Ovary (tissue), 10 donors: ENCODE measurements around the gene FAM13B. TPM values are rescaled to one million over a fixed set of nuclear protein-coding genes. Genes with fewer than 3 reads are reported as not detected.
"Not testable (repeated sequence)": the region's sequence is repeated elsewhere in the genome, so short reads cannot be mapped to it uniquely, and the experiment has no call there.

Source experiments
- DNase-seq, 5 donors: peaks; one replicate each; pipeline ENCODE4 v3.0.0-alpha.2; 2019 to 2020
- H3K27ac ChIP-seq, 2 donors: fragments of 200-600 bp; one replicate each; pipeline versions ENCODE4 v1.5.1 to v1.8.0; 2019 to 2022
- H3K27me3 ChIP-seq: fragments of 200-600 bp; one replicate; pipeline ENCODE4 v1.8.0; 2022
- H3K36me3 ChIP-seq: fragments of 200-600 bp; sonication (generic); one replicate; pipeline ENCODE4 v1.5.1; 2019
- H3K4me1 ChIP-seq: one replicate; pipeline ENCODE4 v1.8.1; 2013; ENCODE audit warnings: mild to moderate bottlenecking, moderate library complexity; ENCODE audit not compliant: insufficient read depth
- H3K4me3 ChIP-seq: fragments of 200-600 bp; sonication (generic); one replicate; pipeline ENCODE4 v1.5.1; 2017
- H3K9me3 ChIP-seq, 2 donors: fragments of 200-600 bp in 1 of 2; sonication (generic) in 1 of 2; one replicate each; pipeline versions ENCODE4 v1.5.1 to v1.8.1; 2013 to 2019; ENCODE audit warnings: mild to moderate bottlenecking in 1 of 2, moderate library complexity in 1 of 2
- EP300 ChIP-seq: sonication (generic); formaldehyde crosslinking; IDR thresholded peaks from one replicate; pipeline ENCODE4 v1.6.1; 2017; ENCODE audit warnings: antibody characterized with exemption
- POLR2A ChIP-seq: fragments of 450-650 bp; IDR thresholded peaks from one replicate; pipeline ENCODE4 v1.6.1; 2017; ENCODE audit warnings: antibody characterized with exemption, mild to moderate bottlenecking, moderate library complexity
- WGBS, 3 donors: extraction: QIAGEN DNeasy Blood & Tissue Kit in 1 of 3; methylation state at CpG; one replicate each; pipeline versions ENCODE4 v1.1.5 to v1.1.7; 2013 to 2017; 5-methylcytosine and 5-hydroxymethylcytosine counted together
- intact Hi-C, 4 donors: fragments of 100-400 bp; cut with DNase I; formaldehyde crosslinking; loops; one replicate each; pipeline versions ENCODE4 v1.11.0 to v1.15.1; 2022 to 2023
- long read RNA-seq, 3 donors: library from polyadenylated mRNA in 2 of 3; unstranded in 2 of 3; transcript quantifications; one replicate each; pipeline ENCODE4 v2.0.0 and lab custom pipeline, GENCODE V29; 2021 to 2026
- polyA plus RNA-seq, 2 donors: library from polyadenylated mRNA; stranded (reverse); fragments of 200-250 nt in 1 of 2; fragments of 350-450 nt in 1 of 2; fragmentation: Illumina TruSeq in 1 of 2; extraction: RNeasy Lipid Tissue Mini Kit (QIAGEN cat#74804) in 1 of 2; gene quantifications; one replicate each; pipeline ENCODE4 v1.2.3, GENCODE V29; 2013 to 2014
- total RNA-seq, 7 donors: library from RNA; depleted of rRNA in 2 of 7; stranded (reverse); fragments of >200 nt in 2 of 7; fragmentation: NEBNext Ultra II Directional in 3 of 7; extraction: Animal tissue kit (Norgen Biotek cat#: 25700) in 3 of 7; gene quantifications; one replicate each; pipeline versions ENCODE4 v1.1.0 to v1.2.4, GENCODE V29; 2016 to 2023
- TF ChIP-seq, protein P1 (sequence below), 3 donors: fragments of 450-650 bp in 2 of 3; fragments of 200-600 bp in 1 of 3; IDR thresholded peaks; one replicate each; pipeline versions ENCODE4 v1.5.1 to v1.8.0; 2016 to 2022; ENCODE audit warnings: antibody characterized with exemption in 3 of 3, mild to moderate bottlenecking in 1 of 3
- donor health status: DM: no; HTN: no; CAD: no; lungs with moderate emphysema.
- donor health status: DM: no; HTN: no; CAD: no.
- donor health status: Bipolar disorder and iron deficiency.
- donor health status: DM: yes; HTN: yes; CAD: no.
- donor health status: DM: no; HTN: no; CAD: no.
- donor health status: DM: yes; HTN: yes; CAD: no.

FAM13B gene
- 10 to 100 TPM; 28.5 to 56.7 (median 47.3) TPM for total RNA-seq
- polyA plus RNA-seq = 10 to 100 TPM; 18.8 to 32.2 TPM
- long read RNA-seq, donor 1, full-length matches to known transcripts = 3 of 88 reads
- long read RNA-seq, donor 1, partial matches to known transcripts = 45 of 88 reads
- long read RNA-seq, donor 1, other reads (novel, unspliced or antisense) = 40 of 88 reads
- long read RNA-seq, donor 2, partial matches to known transcripts = 0 of 2 reads
- long read RNA-seq, donor 2, other reads (novel, unspliced or antisense) = 0 of 2 reads
- long read RNA-seq, donor 3, full-length matches to known transcripts = 1 of 9 reads
- long read RNA-seq, donor 3, partial matches to known transcripts = 0 of 9 reads
- long read RNA-seq, donor 3, other reads (novel, unspliced or antisense) = 8 of 9 reads

- DNase-seq = peak; percentile 79 to 87 (median 86)
- TF ChIP-seq POLR2A (peak; percentile 90), EP300 (no peak)
- H3K4me3 ChIP-seq = peak within 1 kb of the TSS; percentile 100
- H3K4me1 ChIP-seq = peaks cover 18% of the 10 kb centered on the region
- intact Hi-C loops = loop anchor here in 2 of 4 donors (10.0 kb wide), 1 partner anchor 278 kb away; the partner anchor contains the start of gene HNRNPA0 (in 2 of the 2)
- no peaks in the 10 kb centered on the region for H3K9me3 ChIP-seq
- H3K27ac ChIP-seq = peak within 1 kb of the TSS; percentile 94 to 100
- no peaks in the 10 kb centered on the region for H3K27me3 ChIP-seq
- 0 to 1% (median 0%) methylated on average over 28 to 81 of the region's 81 CpGs for WGBS, 3 donors
- no peaks in the 10 kb centered on the region for H3K36me3 ChIP-seq
Observed at GRCh38 chr5:138032572-138033385, at the start of gene FAM13B. Gene FAM13B, minus strand, starts transcription at chr5:138033079. Its CDS starts 13,968 bp downstream, at chr5:138019111.

GRCh38 chr5:138082033-138082432, 49.2 kb upstream of the FAM13B start:
- Histone ChIP-seq H3K4me1 (no peaks in the 10 kb centered on the region), H3K9me3 (no peaks in the 10 kb centered on the region), H3K27ac (no peak overlapping the region), H3K27me3 (no peaks in the 10 kb centered on the region), H3K36me3 (no peaks in the 10 kb centered on the region), H3K4me3 (no peak overlapping the region)
- no peak for DNase-seq
- WGBS, 3 donors = 93 to 94% (median 93%) methylated on average over 4 of the region's 4 CpGs
- TF ChIP-seq, protein P1, sequence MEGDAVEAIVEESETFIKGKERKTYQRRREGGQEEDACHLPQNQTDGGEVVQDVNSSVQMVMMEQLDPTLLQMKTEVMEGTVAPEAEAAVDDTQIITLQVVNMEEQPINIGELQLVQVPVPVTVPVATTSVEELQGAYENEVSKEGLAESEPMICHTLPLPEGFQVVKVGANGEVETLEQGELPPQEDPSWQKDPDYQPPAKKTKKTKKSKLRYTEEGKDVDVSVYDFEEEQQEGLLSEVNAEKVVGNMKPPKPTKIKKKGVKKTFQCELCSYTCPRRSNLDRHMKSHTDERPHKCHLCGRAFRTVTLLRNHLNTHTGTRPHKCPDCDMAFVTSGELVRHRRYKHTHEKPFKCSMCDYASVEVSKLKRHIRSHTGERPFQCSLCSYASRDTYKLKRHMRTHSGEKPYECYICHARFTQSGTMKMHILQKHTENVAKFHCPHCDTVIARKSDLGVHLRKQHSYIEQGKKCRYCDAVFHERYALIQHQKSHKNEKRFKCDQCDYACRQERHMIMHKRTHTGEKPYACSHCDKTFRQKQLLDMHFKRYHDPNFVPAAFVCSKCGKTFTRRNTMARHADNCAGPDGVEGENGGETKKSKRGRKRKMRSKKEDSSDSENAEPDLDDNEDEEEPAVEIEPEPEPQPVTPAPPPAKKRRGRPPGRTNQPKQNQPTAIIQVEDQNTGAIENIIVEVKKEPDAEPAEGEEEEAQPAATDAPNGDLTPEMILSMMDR (IDR thresholded peaks at IDR 0.05) = no peak
- no peak for TF ChIP-seq EP300
- no peak for TF ChIP-seq POLR2A
- intact Hi-C loops = loop anchor here in 1 of 4 donors (5.0 kb wide), 1 partner anchor 45 kb away; no protein-coding TSS in a partner anchor

DNA sequence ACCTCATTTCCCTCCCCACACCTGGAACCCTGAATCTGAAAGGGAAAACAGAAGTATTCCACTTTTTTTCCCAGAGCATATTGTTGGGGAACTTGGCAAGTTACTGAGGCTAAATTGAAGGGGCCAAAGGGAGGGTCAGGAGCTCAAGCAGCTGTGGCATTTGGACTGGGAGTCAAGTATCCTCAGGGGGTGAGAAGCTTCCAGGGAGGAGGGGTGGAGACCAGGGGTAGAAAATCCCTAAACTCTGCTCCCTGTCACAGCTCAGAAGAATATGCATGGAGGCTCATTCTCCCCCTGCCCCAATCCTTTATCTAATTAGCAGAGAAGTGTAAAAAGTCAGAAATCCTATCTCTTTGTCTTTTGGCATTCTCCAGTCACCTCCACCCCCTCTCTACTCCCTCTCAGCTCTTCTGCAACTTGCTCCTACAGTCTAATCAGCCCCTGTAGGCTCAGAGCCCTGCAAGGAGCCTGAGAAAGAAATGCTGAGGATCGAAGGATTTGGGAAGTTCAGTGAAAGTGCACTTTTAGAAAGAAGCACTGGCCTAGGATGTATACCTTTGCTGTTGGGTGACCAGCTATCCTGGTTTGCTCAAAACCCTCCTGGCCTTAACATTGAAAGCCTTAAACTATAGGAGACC, 45.2 kb upstream of the FAM13B start:
- no peaks in the 10 kb centered on the region for H3K27me3 ChIP-seq
- intact Hi-C loops = loop anchor here in 2 of 4 donors (5.0 to 10.0 kb wide), 2 partner anchors 47 to 54 kb away; no protein-coding TSS in a partner anchor
- no peak overlapping the region for H3K27ac ChIP-seq
- no peaks in the 10 kb centered on the region for H3K36me3 ChIP-seq
- H3K4me1 ChIP-seq = no peaks in the 10 kb centered on the region
- no peak for DNase-seq
- H3K9me3 ChIP-seq = no peaks in the 10 kb centered on the region
- WGBS, 3 donors = 32 to 55% (median 46%) methylated on average over 1 of the region's 1 CpG
- H3K4me3 ChIP-seq = no peak overlapping the region
- no peak for TF ChIP-seq POLR2A
- TF ChIP-seq, protein P1 (IDR thresholded peaks at IDR 0.05) = no peak
- no peak for TF ChIP-seq EP300

- TF ChIP-seq, protein P1 (IDR thresholded peaks at IDR 0.05) = peak; percentile 53 to 73 (median 59)
- TF ChIP-seq POLR2A = no peak
- Histone ChIP-seq H3K4me1 (no peaks in the 10 kb centered on the region), H3K27me3 (no peaks in the 10 kb centered on the region), H3K9me3 (no peaks in the 10 kb centered on the region), H3K36me3 (no peaks in the 10 kb centered on the region), H3K4me3 (no peak overlapping the region), H3K27ac (no peak overlapping the region)
- peak; percentile 43 to 77 (median 56) for DNase-seq
- intact Hi-C loops = loop anchor here in 2 of 4 donors (5.0 to 10.0 kb wide), 2 partner anchors 48 to 55 kb away; no protein-coding TSS in a partner anchor
- WGBS, 3 donors = 21 to 23% (median 23%) methylated on average over 5 of the region's 5 CpGs
Observed at GRCh38 chr5:138077064-138077696, 44.3 kb upstream of the FAM13B start.

GRCh38 chr5:138070026-138070425, 37.1 kb upstream of the FAM13B start:
- H3K4me3 ChIP-seq, H3K9me3 ChIP-seq, H3K36me3 ChIP-seq, DNase-seq, H3K27ac ChIP-seq, H3K27me3 ChIP-seq, H3K4me1 ChIP-seq: not testable (repeated sequence)
- intact Hi-C loops = loop anchor here in 1 of 4 donors (10.0 kb wide), 1 partner anchor 55 kb away; no protein-coding TSS in a partner anchor
- 91 to 95% (median 94%) methylated on average over 8 to 30 of the region's 32 CpGs for WGBS, 3 donors
